HUES6 (cell line): Measurements from ENCODE around the gene CCNE1.
"Not testable (repeated sequence)": the region's sequence is repeated elsewhere in the genome, so short reads cannot be mapped to it uniquely, and the experiment has no call there.

Experiments
- H3K27ac ChIP-seq: 2 replicates; pipeline ENCODE4 v1.7.0; 2013; ENCODE audit warnings: low read depth, mild to moderate bottlenecking, low read length, inconsistent platforms
- H3K27me3 ChIP-seq: 2 replicates; pipeline ENCODE4 v1.6.1; 2013; ENCODE audit warnings: low read length; ENCODE audit not compliant: control insufficient read depth, insufficient read depth
- H3K36me3 ChIP-seq: 2 replicates; pipeline ENCODE4 v1.6.1; 2013; ENCODE audit warnings: low read length; ENCODE audit not compliant: control insufficient read depth, insufficient read depth
- H3K4me1 ChIP-seq: 2 replicates; pipeline ENCODE4 v1.6.1; 2013; ENCODE audit warnings: low read length; ENCODE audit not compliant: control insufficient read depth, insufficient read depth
- H3K4me3 ChIP-seq: 2 replicates; pipeline ENCODE4 v1.5.1; 2013; ENCODE audit warnings: low read depth, low read length
- H3K9ac ChIP-seq: one replicate; pipeline ENCODE4 v1.6.1; 2013; ENCODE audit warnings: mild to moderate bottlenecking, low read length
- H3K9me3 ChIP-seq: 2 replicates; pipeline ENCODE4 v1.6.1; 2013; ENCODE audit warnings: low read depth, low read length; ENCODE audit not compliant: control insufficient read depth, insufficient read depth

Gene CCNE1

DNA sequence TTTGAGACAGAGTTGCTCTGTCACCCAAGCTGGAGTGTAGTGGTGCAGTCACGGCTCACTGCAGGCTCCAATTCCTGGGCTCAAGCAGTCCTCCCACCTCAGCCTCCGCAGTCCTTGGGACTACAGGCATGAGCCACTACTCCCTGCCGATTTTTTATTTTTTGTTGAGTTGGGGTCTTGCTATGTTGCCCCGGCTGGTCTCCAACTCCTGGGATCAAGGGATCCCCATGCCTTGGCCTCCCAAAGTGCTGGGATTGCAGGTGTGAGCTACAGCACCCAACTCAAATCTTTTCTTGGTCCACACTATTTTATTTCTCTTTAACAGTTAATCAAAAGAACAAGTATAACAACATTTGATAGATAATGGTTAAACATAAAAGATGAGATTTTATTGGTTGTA is 7.5 kb downstream of the CCNE1 start:
- Histone ChIP-seq H3K9ac (no peak overlapping the region), H3K4me1 (no peaks in the 10 kb centered on the region), H3K36me3 (peaks cover 52% of the 10 kb centered on the region), H3K4me3 (no peak overlapping the region), H3K27ac (no peak overlapping the region), H3K27me3 (no peaks in the 10 kb centered on the region), H3K9me3 (no peaks in the 10 kb centered on the region)

DNA sequence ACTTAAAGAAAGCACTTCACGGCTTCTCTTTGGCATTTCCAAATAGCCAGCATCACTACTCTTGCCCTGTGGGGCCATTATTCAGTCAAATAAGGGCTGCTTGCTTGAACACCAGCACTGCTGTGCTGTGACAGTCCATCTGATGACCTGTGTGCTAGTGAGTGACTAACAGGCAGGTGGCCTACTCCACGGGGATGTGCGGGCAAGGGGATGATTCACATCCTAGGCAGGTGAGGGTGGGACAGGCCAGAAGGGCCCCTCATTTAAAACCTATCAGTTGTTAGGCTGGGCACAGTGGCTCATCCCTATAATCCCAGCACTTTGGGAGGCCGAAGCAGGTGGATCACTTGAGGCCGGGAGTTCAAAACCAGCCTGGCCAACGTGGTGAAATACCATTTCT is 8.2 kb downstream of the CCNE1 start:
- Histone ChIP-seq H3K4me3 (no peak overlapping the region), H3K9me3 (no peaks in the 10 kb centered on the region), H3K27me3 (no peaks in the 10 kb centered on the region), H3K9ac (no peak overlapping the region), H3K36me3 (peaks cover 48% of the 10 kb centered on the region), H3K4me1 (no peaks in the 10 kb centered on the region), H3K27ac (no peak overlapping the region)

DNA sequence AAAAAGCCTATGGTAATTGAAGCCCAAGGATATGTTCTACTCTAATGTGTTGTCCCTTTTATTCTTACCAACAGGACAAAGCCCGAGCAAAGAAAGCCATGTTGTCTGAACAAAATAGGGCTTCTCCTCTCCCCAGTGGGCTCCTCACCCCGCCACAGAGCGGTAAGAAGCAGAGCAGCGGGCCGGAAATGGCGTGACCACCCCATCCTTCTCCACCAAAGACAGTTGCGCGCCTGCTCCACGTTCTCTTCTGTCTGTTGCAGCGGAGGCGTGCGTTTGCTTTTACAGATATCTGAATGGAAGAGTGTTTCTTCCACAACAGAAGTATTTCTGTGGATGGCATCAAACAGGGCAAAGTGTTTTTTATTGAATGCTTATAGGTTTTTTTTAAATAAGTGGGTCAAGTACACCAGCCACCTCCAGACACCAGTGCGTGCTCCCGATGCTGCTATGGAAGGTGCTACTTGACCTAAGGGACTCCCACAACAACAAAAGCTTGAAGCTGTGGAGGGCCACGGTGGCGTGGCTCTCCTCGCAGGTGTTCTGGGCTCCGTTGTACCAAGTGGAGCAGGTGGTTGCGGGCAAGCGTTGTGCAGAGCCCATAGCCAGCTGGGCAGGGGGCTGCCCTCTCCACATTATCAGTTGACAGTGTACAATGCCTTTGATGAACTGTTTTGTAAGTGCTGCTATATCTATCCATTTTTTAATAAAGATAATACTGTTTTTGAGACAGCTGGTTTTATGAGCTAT is 12.0 kb downstream of the CCNE1 start:
- no peak overlapping the region for H3K27ac ChIP-seq
- peaks cover 33% of the 10 kb centered on the region for H3K36me3 ChIP-seq
- H3K9ac ChIP-seq, result no peak overlapping the region
- H3K9me3 ChIP-seq, result no peaks in the 10 kb centered on the region
- H3K27me3 ChIP-seq, result no peaks in the 10 kb centered on the region
- H3K4me1 ChIP-seq, result no peaks in the 10 kb centered on the region
- H3K4me3 ChIP-seq, result no peak overlapping the region

DNA sequence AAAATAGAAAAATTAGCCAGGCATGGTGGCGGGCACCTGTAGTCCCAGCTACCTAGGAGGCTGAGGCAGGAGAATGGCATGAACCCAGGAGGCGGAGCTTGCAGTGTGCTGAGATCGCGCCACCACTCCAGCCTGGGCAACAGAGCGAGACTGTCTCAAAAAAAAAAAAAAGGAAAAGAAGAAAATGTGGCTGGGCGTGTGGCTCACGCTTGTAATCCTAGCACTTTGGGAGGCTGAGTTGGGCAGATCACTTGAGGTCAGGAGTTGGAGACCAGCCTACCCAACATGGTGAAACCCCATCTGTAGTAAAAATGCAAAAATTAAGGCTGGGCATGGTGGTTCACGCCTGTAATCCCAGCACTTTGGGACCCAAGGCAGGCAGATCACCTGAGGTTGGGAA is 13.5 kb downstream of the CCNE1 start:
- not testable (repeated sequence) for H3K9me3 ChIP-seq, H3K9ac ChIP-seq, H3K27me3 ChIP-seq, H3K27ac ChIP-seq, H3K4me1 ChIP-seq, H3K4me3 ChIP-seq
- H3K36me3 ChIP-seq, result peaks cover 22% of the 10 kb centered on the region

GRCh38 chr19:29831041-29831548 is 19.3 kb downstream of the CCNE1 start:
- no peak overlapping the region for H3K9ac ChIP-seq
- no peak overlapping the region for H3K27ac ChIP-seq
- H3K4me1 ChIP-seq, result peaks cover 6% of the 10 kb centered on the region

DNA sequence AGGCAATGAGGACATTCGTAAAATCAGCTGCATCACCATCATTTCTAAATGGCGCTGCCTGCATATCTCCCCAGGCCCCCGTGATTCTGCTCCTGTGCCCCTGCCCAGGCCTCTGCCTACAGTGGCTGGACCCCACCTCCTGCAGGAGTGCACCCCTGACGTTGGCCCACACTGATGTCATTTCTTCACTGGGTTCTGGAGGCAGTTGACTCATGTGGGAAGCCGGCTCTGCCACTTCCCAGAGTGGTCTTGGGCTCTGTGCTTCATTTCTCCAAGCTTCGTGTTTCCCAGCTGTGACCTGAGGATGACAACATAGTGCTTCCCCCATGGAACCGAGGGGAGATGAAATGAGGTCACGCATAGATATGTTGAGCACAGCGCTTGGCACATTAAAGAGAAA is 19.9 kb downstream of the CCNE1 start:
- Histone ChIP-seq H3K27ac (no peak overlapping the region), H3K4me1 (peaks cover 6% of the 10 kb centered on the region), H3K4me3 (no peak overlapping the region)

More at GRCh38 chr19:29831041-29831548, 19.3 kb downstream of the CCNE1 start:
- Histone ChIP-seq H3K27me3 (no peaks in the 10 kb centered on the region), H3K4me3 (no peak overlapping the region), H3K9me3 (no peaks in the 10 kb centered on the region), H3K36me3 (no peaks in the 10 kb centered on the region)

GRCh38 chr19:29832801-29833200 is 21.0 kb downstream of the CCNE1 start:
- no peak overlapping the region for H3K9ac ChIP-seq
- H3K36me3 ChIP-seq, result no peaks in the 10 kb centered on the region
- H3K27ac ChIP-seq, result no peak overlapping the region
- H3K4me1 ChIP-seq, result peaks cover 6% of the 10 kb centered on the region
- H3K9me3 ChIP-seq, result no peaks in the 10 kb centered on the region
- H3K27me3 ChIP-seq, result no peaks in the 10 kb centered on the region; the same call in 1 of the 2 replicates
- no peak overlapping the region for H3K4me3 ChIP-seq

More for the DNA sequence above, 19.9 kb downstream of the CCNE1 start:
- Histone ChIP-seq H3K9ac (no peak overlapping the region), H3K36me3 (no peaks in the 10 kb centered on the region), H3K27me3 (no peaks in the 10 kb centered on the region), H3K9me3 (no peaks in the 10 kb centered on the region)

DNA sequence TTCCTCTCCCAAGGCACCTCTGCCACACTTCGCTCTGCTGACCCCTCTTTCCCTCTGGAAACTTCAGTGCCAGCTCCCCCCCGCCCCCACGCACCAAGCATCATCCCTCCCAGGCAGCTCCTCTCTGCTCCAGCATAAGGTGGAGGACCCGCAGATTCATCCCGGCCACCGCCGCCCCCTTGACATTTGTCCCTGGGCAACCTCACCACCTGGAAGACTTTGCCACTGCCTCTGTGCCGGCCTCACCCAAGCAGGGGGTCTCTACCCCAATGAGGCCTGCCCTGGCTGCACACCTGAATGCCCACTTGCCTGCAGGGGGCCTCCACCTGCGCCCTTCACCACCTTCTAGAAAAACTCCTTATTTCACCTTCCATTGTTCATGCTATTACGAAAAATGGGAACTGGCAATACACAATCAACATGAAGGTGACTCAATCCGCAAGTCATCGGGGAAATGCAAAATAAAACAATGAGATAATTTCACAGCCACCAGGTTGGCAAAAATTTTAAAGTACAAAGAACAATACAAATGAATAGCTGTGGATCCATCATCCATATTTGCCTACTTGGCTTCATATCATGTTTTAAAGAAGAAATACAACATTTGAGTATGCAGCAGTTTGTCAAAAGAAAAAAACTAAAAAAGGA is 21.9 kb downstream of the CCNE1 start:
- no peaks in the 10 kb centered on the region; the same call in 1 of the 2 replicates for H3K27me3 ChIP-seq
- H3K9ac ChIP-seq, result no peak overlapping the region
- H3K4me1 ChIP-seq, result peaks cover 6% of the 10 kb centered on the region
- no peak overlapping the region for H3K27ac ChIP-seq
- no peaks in the 10 kb centered on the region for H3K9me3 ChIP-seq
- no peak overlapping the region for H3K4me3 ChIP-seq
- H3K36me3 ChIP-seq, result no peaks in the 10 kb centered on the region

DNA sequence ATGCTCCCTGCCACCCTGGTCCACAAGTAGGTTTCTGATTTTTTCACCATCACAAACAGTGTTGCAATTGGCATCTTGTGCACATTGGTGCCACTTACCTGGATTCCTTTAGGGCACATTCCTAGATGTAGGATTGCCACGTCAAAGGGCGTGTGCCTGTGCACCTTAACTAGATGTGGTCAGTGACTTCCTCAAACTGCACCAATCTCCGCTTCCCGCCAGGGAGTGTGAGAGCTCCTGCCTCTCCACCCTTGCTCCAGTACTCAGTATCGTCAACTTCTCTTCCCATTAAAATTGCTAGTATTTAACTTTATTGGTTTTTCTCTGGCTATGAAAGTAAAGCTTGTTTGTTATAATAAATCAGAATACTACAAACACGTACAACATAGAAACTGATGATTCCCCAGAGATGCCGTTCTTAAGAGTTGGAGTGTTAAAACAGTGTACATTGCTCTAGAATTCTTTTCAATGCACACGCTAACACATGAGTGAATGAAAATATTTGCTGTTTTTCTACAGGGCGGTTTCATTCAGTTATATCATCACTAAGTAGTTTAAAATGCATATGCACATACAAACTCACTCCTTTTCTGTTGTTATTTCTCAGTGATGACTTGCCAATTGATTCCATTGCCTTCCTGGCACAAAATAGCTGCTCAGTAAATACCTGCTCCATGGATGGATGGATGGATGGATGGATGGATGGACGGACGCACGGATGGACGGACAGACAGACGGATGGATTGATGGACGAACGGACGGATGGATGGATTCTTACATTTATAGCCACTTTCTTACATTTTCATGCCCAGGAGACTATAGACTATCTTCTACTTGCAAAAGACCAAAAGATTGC is 23.4 kb downstream of the CCNE1 start:
- H3K9ac ChIP-seq, result no peak overlapping the region
- H3K4me3 ChIP-seq, result no peak overlapping the region
- no peaks in the 10 kb centered on the region for H3K36me3 ChIP-seq
- H3K4me1 ChIP-seq, result peaks cover 10% of the 10 kb centered on the region
- no peaks in the 10 kb centered on the region for H3K9me3 ChIP-seq
- H3K27me3 ChIP-seq, result no peaks in the 10 kb centered on the region; the same call in 1 of the 2 replicates
- H3K27ac ChIP-seq, result no peak overlapping the region

DNA sequence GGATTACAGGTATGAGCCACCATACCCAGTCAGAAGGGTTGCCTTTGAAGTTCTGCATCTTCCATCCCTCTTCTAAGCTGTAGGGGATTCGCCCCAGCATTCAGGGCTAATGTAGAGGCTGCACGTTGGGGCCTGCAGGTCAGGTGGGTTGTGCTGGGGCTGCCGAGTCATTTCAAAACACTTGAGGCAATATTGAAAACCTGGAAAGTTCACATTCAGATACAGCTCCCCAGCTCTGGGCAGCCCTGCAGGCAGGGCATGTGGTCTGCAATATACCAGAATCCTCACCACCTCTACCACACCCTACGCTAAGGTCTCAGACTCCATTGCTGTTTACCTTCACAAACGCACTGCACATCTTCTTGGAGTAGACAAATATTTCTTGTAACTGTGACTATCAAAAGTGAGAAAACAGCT is 24.6 kb downstream of the CCNE1 start:
- Histone ChIP-seq H3K27ac (no peak overlapping the region), H3K9me3 (no peaks in the 10 kb centered on the region), H3K36me3 (no peaks in the 10 kb centered on the region), H3K4me1 (peaks cover 15% of the 10 kb centered on the region), H3K9ac (no peak overlapping the region), H3K4me3 (no peak overlapping the region), H3K27me3 (no peaks in the 10 kb centered on the region; the same call in 1 of the 2 replicates)
